Liver (tissue), 3 donors: ENCODE results near the gene RALGDS.

Source experiments
- CTCF ChIP-seq: fragments of 150-350 bp; IDR thresholded peaks from 2 replicates; pipeline ENCODE4 v1.5.1; 2017; ENCODE audit warnings: improper control_type of control experiment, low read depth, low read length; ENCODE audit not compliant: missing input control
- EGR1 ChIP-seq, 2 donors: IDR thresholded peaks; 2 replicates each; pipeline ENCODE4 v1.6.1; 2016 to 2018; ENCODE audit warnings: antibody characterized with exemption in 2 of 2, low read depth in 2 of 2
- RXRA ChIP-seq, 2 donors: IDR thresholded peaks; 2 replicates each; pipeline ENCODE4 v1.6.1; 2017 to 2018; ENCODE audit warnings: antibody characterized with exemption in 2 of 2, mild to moderate bottlenecking in 1 of 2
- SP1 ChIP-seq: IDR thresholded peaks from 2 replicates; pipeline ENCODE4 v1.6.1; 2018; ENCODE audit warnings: antibody characterized with exemption, mild to moderate bottlenecking
- ZBTB33 ChIP-seq: IDR thresholded peaks from 2 replicates; pipeline ENCODE4 v1.6.1; 2016; ENCODE audit warnings: antibody characterized with exemption
- TF ChIP-seq, protein P1 (sequence below): IDR thresholded peaks from 2 replicates; pipeline ENCODE4 v1.6.1; 2016; ENCODE audit warnings: antibody characterized with exemption
- TF ChIP-seq, protein P2 (sequence below): IDR thresholded peaks from 2 replicates; pipeline ENCODE4 v1.6.1; 2016; ENCODE audit warnings: antibody characterized with exemption, mild to moderate bottlenecking
- donor health status: healthy.
- donor health status: healthy.

DNA sequence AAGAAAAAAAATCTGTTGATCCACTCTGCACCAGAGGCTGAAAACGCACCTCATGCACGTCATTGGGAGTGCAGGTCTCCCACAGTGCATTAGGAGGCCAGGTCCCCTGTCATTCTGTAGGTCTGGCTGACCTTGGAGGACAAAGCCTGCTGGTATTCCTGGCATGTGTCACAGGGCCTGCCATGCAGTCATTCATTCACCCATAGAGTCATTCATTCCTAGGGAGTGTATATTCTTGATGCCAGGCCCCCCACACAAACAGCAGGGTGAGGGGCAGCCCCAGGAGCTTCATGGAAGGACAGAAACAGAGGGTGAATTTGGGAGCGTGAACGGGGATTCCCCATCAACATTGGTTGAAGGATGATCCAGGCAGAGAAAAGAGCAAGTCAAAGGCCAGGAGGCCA, 40.5 kb upstream of the RALGDS start:
- TF ChIP-seq SP1, result no peak
- TF ChIP-seq EGR1 (IDR thresholded peaks at IDR 0.05; ENCODE audit: low read depth in 2 of 2), result no peak
- no peak for TF ChIP-seq CTCF
- TF ChIP-seq ZBTB33, result no peak
- TF ChIP-seq, protein P1, sequence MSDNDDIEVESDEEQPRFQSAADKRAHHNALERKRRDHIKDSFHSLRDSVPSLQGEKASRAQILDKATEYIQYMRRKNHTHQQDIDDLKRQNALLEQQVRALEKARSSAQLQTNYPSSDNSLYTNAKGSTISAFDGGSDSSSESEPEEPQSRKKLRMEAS, result no peak
- TF ChIP-seq, protein P2, sequence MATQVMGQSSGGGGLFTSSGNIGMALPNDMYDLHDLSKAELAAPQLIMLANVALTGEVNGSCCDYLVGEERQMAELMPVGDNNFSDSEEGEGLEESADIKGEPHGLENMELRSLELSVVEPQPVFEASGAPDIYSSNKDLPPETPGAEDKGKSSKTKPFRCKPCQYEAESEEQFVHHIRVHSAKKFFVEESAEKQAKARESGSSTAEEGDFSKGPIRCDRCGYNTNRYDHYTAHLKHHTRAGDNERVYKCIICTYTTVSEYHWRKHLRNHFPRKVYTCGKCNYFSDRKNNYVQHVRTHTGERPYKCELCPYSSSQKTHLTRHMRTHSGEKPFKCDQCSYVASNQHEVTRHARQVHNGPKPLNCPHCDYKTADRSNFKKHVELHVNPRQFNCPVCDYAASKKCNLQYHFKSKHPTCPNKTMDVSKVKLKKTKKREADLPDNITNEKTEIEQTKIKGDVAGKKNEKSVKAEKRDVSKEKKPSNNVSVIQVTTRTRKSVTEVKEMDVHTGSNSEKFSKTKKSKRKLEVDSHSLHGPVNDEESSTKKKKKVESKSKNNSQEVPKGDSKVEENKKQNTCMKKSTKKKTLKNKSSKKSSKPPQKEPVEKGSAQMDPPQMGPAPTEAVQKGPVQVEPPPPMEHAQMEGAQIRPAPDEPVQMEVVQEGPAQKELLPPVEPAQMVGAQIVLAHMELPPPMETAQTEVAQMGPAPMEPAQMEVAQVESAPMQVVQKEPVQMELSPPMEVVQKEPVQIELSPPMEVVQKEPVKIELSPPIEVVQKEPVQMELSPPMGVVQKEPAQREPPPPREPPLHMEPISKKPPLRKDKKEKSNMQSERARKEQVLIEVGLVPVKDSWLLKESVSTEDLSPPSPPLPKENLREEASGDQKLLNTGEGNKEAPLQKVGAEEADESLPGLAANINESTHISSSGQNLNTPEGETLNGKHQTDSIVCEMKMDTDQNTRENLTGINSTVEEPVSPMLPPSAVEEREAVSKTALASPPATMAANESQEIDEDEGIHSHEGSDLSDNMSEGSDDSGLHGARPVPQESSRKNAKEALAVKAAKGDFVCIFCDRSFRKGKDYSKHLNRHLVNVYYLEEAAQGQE, result no peak
- no peak for TF ChIP-seq RXRA (IDR thresholded peaks at IDR 0.05)
